T47D (cell line): ENCODE data around the gene WWC1.
"Not testable (repeated sequence)": the region's sequence is repeated elsewhere in the genome, so short reads cannot be mapped to it uniquely, and the experiment has no call there.

Source experiments
- DNase-seq, 2 experiments: peaks; one replicate each; pipeline versions ENCODE4 v3.0.0 to v3.0.0-alpha.2; 2011 to 2012; ENCODE audit warnings: low read depth in 1 of 2, low spot score in 1 of 2
- JUND ChIP-seq: IDR thresholded peaks from 2 replicates; pipeline ENCODE4 v1.6.1; 2012; ENCODE audit warnings: low read depth
- in situ Hi-C: cut with HindIII; loops from 2 replicates; pipeline ENCODE4 v1.10.0; 2016; ENCODE audit warnings: low sequenced_read_pairs, low pct_unique_long_range_greater_than_20kb

Gene WWC1

GRCh38 chr5:168334695-168335094 is 43.2 kb downstream of the WWC1 start:
- peak; percentile 85 to 88 for DNase-seq
- in situ Hi-C loops: no loop called here

GRCh38 chr5:168337361-168337760 is 45.9 kb downstream of the WWC1 start:
- in situ Hi-C loops: no loop called here
- TF ChIP-seq JUND: no peak
- no peak for DNase-seq

More at GRCh38 chr5:168334695-168335094, 43.2 kb downstream of the WWC1 start:
- no peak for TF ChIP-seq JUND

GRCh38 chr5:168339109-168339771 is 47.8 kb downstream of the WWC1 start:
- DNase-seq: peak in 1 of 2 experiments; percentile 57
- in situ Hi-C loops: no loop called here
- no peak for TF ChIP-seq JUND

GRCh38 chr5:168339772-168340140 is 48.3 kb downstream of the WWC1 start:
- in situ Hi-C loops, DNase-seq: not testable (repeated sequence)

- TF ChIP-seq JUND: no peak
- DNase-seq: no peak
- in situ Hi-C loops: no loop called here
These were observed 49.0 kb downstream of the WWC1 start for GRCh38 chr5:168340487-168340886.

GRCh38 chr5:168341178-168341577 is 49.7 kb downstream of the WWC1 start:
- in situ Hi-C loops: no loop called here
- DNase-seq: no peak
- no peak for TF ChIP-seq JUND

GRCh38 chr5:168342151-168342825 is 50.8 kb downstream of the WWC1 start:
- in situ Hi-C loops: no loop called here
- TF ChIP-seq JUND: no peak
- no peak for DNase-seq

- DNase-seq: no peak
- in situ Hi-C loops: no loop called here
- no peak for TF ChIP-seq JUND
These were observed 51.5 kb downstream of the WWC1 start for GRCh38 chr5:168342985-168343384.

- DNase-seq: peak; percentile 78 to 92
- in situ Hi-C loops: no loop called here
- no peak for TF ChIP-seq JUND
These were observed 55.0 kb downstream of the WWC1 start for GRCh38 chr5:168346417-168346816.

- no peak for TF ChIP-seq JUND
- DNase-seq: no peak
- in situ Hi-C loops: no loop called here
These were observed 56.1 kb downstream of the WWC1 start for GRCh38 chr5:168347368-168348083.

- in situ Hi-C loops: no loop called here
- TF ChIP-seq JUND: no peak
- DNase-seq: peak in 1 of 2 experiments; percentile 69
These were observed 56.6 kb downstream of the WWC1 start for GRCh38 chr5:168348084-168348414.

GRCh38 chr5:168350315-168350714 is 58.9 kb downstream of the WWC1 start:
- TF ChIP-seq JUND: no peak
- DNase-seq: no peak
- in situ Hi-C loops: no loop called here
